ENCODE data around the gene PCMTD2. TPM values are rescaled to one million over a fixed set of nuclear protein-coding genes. Genes with fewer than 3 reads are reported as not detected.
A peak's percentile ranks its signal among the peaks of the same experiment; 100 is the strongest.

The PCMTD2 gene
- total and polyA plus RNA-seq, 5 experiments from 2014 or later = 63.1 to 231 (median 80.2) TPM

GRCh38 chr20:64244870-64245603 lies 10.5 kb upstream of the PCMTD2 start:
- Mint-ChIP-seq H3K4me1 (peaks cover 0 to 15% (median 6%) of the 10 kb centered on the region in 4 donors), H3K27me3 (peaks cover 3 to 23% (median 10%) of the 10 kb centered on the region in 5 donors), H3K36me3 (no peaks in the 10 kb centered on the region), H3K9me3 (no peaks in the 10 kb centered on the region), H3K4me3 (peak overlapping the region in 1 of 10 donors; percentile 54), H3K27ac (peak overlapping the region in 1 of 10 donors; percentile 73)
- POLR2A ChIA-PET = interaction anchor here (1.3 to 2.3 kb wide), 2 partner anchors 9 to 11 kb away, joined by 3 to 10 read pairs; partner anchors contain the start of gene PCMTD2
- DNase-seq (peak in 2 of 10 donors; percentile 22 to 34), ATAC-seq (peak; percentile 41 to 97)

- no peaks in the 10 kb centered on the region for H3K36me3 Mint-ChIP-seq
- POLR2A ChIA-PET = interaction anchor here (1.3 to 2.3 kb wide), 2 partner anchors 8 to 10 kb away, joined by 3 to 10 read pairs; partner anchors contain the start of gene PCMTD2
- H3K27me3 Mint-ChIP-seq = peaks cover 3 to 23% (median 10%) of the 10 kb centered on the region in 5 donors
- peaks cover 0 to 15% (median 6%) of the 10 kb centered on the region in 4 donors for H3K4me1 Mint-ChIP-seq
- ATAC-seq (no peak), DNase-seq (no peak)
- no peak overlapping the region for H3K4me3 Mint-ChIP-seq
- H3K9me3 Mint-ChIP-seq = no peaks in the 10 kb centered on the region
- H3K27ac Mint-ChIP-seq = peak overlapping the region in 1 of 10 donors; percentile 25
These were observed 9.6 kb upstream of the PCMTD2 start for GRCh38 chr20:64245746-64246595.

- Mint-ChIP-seq H3K9me3 (no peaks in the 10 kb centered on the region), H3K4me1 (peaks cover 0 to 15% (median 6%) of the 10 kb centered on the region in 4 donors), H3K4me3 (no peak overlapping the region), H3K36me3 (no peaks in the 10 kb centered on the region), H3K27ac (no peak overlapping the region), H3K27me3 (peaks cover 3 to 23% (median 10%) of the 10 kb centered on the region in 5 donors)
- no peak for DNase-seq
- POLR2A ChIA-PET = interaction anchor here (1.3 to 2.3 kb wide), 2 partner anchors 9 kb away, joined by 3 to 10 read pairs; partner anchors contain the start of gene PCMTD2
- ATAC-seq = no peak
These were observed 8.8 kb upstream of the PCMTD2 start for GRCh38 chr20:64246616-64247306.

GRCh38 chr20:64247307-64247618 lies 8.3 kb upstream of the PCMTD2 start:
- no peak overlapping the region for H3K4me3 Mint-ChIP-seq
- no peaks in the 10 kb centered on the region for H3K9me3 Mint-ChIP-seq
- no peaks in the 10 kb centered on the region for H3K36me3 Mint-ChIP-seq
- H3K27ac Mint-ChIP-seq = no peak overlapping the region
- POLR2A ChIA-PET = interaction anchor here (1.3 kb wide), 1 partner anchor 9 kb away, joined by 3 read pairs; the partner anchor contains the start of gene PCMTD2
- DNase-seq (no peak), ATAC-seq (no peak)
- H3K4me1 Mint-ChIP-seq = peaks cover 0 to 15% (median 6%) of the 10 kb centered on the region in 4 donors
- H3K27me3 Mint-ChIP-seq = peaks cover 4 to 23% (median 11%) of the 10 kb centered on the region in 5 donors

GRCh38 chr20:64247970-64248841 lies 7.3 kb upstream of the PCMTD2 start:
- no peak for DNase-seq
- no peaks in the 10 kb centered on the region for H3K9me3 Mint-ChIP-seq
- peaks cover 0 to 15% (median 8%) of the 10 kb centered on the region in 4 donors for H3K4me1 Mint-ChIP-seq
- H3K36me3 Mint-ChIP-seq = no peaks in the 10 kb centered on the region
- H3K4me3 Mint-ChIP-seq = no peak overlapping the region
- POLR2A ChIA-PET = interaction anchor here (1.3 kb wide), 1 partner anchor 8 kb away, joined by 3 read pairs; the partner anchor contains the start of gene PCMTD2
- peaks cover 3 to 23% (median 13%) of the 10 kb centered on the region in 5 donors for H3K27me3 Mint-ChIP-seq
- H3K27ac Mint-ChIP-seq = no peak overlapping the region
- no peak for ATAC-seq

- no peak for ATAC-seq
- no peaks in the 10 kb centered on the region for H3K36me3 Mint-ChIP-seq
- H3K4me1 Mint-ChIP-seq = peaks cover 8 to 16% (median 12%) of the 10 kb centered on the region in 4 donors
- POLR2A ChIA-PET = no interaction called here
- peak overlapping the region in 1 of 10 donors; percentile 35 for H3K27ac Mint-ChIP-seq
- DNase-seq = no peak
- peaks cover 1 to 23% (median 13%) of the 10 kb centered on the region in 5 donors for H3K27me3 Mint-ChIP-seq
- H3K4me3 Mint-ChIP-seq = no peak overlapping the region
- no peaks in the 10 kb centered on the region for H3K9me3 Mint-ChIP-seq
These were observed 5.5 kb upstream of the PCMTD2 start for GRCh38 chr20:64250027-64250426.

GRCh38 chr20:64253000-64253383 lies 2.6 kb upstream of the PCMTD2 start:
- H3K27ac Mint-ChIP-seq = peak overlapping the region in 3 of 10 donors; percentile 19 to 79 (median 25)
- peaks cover 0 to 12% (median 5%) of the 10 kb centered on the region in 5 donors for H3K27me3 Mint-ChIP-seq
- no peaks in the 10 kb centered on the region for H3K9me3 Mint-ChIP-seq
- peaks cover 19 to 33% (median 31%) of the 10 kb centered on the region in 4 donors for H3K4me1 Mint-ChIP-seq
- ATAC-seq = no peak
- no peak for DNase-seq
- POLR2A ChIA-PET = no interaction called here
- peak overlapping the region in 1 of 10 donors; percentile 37 for H3K4me3 Mint-ChIP-seq
- H3K36me3 Mint-ChIP-seq = no peaks in the 10 kb centered on the region

- ATAC-seq = no peak
- peaks cover 0 to 12% (median 5%) of the 10 kb centered on the region in 5 donors for H3K27me3 Mint-ChIP-seq
- no peaks in the 10 kb centered on the region for H3K36me3 Mint-ChIP-seq
- no peak for DNase-seq
- H3K4me3 Mint-ChIP-seq = peak overlapping the region in 3 of 10 donors; percentile 15 to 95 (median 83)
- peaks cover 20 to 38% (median 35%) of the 10 kb centered on the region in 4 donors for H3K4me1 Mint-ChIP-seq
- no peaks in the 10 kb centered on the region for H3K9me3 Mint-ChIP-seq
- POLR2A ChIA-PET = interaction anchor here (1.2 kb wide), 1 partner anchor 13 kb away, joined by 3 read pairs; no protein-coding TSS in a partner anchor
- H3K27ac Mint-ChIP-seq = peak overlapping the region in 2 of 10 donors; percentile 43 to 86
These were observed 2.1 kb upstream of the PCMTD2 start for GRCh38 chr20:64253443-64253842.

GRCh38 chr20:64254156-64254555 lies 1.4 kb upstream of the PCMTD2 start:
- H3K27me3 Mint-ChIP-seq = peaks cover 0 to 12% (median 5%) of the 10 kb centered on the region in 5 donors
- peak overlapping the region in 7 of 10 donors; percentile 60 to 87 (median 84) for H3K27ac Mint-ChIP-seq
- H3K4me3 Mint-ChIP-seq = peak overlapping the region; percentile 71 to 95 (median 82)
- ATAC-seq (no peak), DNase-seq (no peak)
- peaks cover 0 to 5% (median 0%) of the 10 kb centered on the region in 3 donors for H3K36me3 Mint-ChIP-seq
- peaks cover 26 to 45% (median 42%) of the 10 kb centered on the region in 4 donors for H3K4me1 Mint-ChIP-seq
- POLR2A ChIA-PET = interaction anchor here (0.9 to 1.2 kb wide), 2 partner anchors 9 to 14 kb away, joined by 3 read pairs; no protein-coding TSS in a partner anchor
- H3K9me3 Mint-ChIP-seq = no peaks in the 10 kb centered on the region

GRCh38 chr20:64254571-64255360 lies 782 bp upstream of the PCMTD2 start:
- no peak for DNase-seq
- H3K36me3 Mint-ChIP-seq = peaks cover 0 to 7% (median 0%) of the 10 kb centered on the region in 3 donors
- ATAC-seq = no peak
- POLR2A ChIA-PET = interaction anchor here (0.6 to 1.9 kb wide), 11 partner anchors 9 to 627 kb away, joined by 3 to 10 read pairs (median 4); partner anchors contain the start of genes LKAAEAR1, OPRL1 and RGS19
- peak overlapping the region; percentile 60 to 87 (median 85) for H3K27ac Mint-ChIP-seq
- no peaks in the 10 kb centered on the region for H3K9me3 Mint-ChIP-seq
- H3K4me3 Mint-ChIP-seq = peak overlapping the region; percentile 71 to 95 (median 82)
- H3K27me3 Mint-ChIP-seq = peaks cover 0 to 12% (median 2%) of the 10 kb centered on the region in 5 donors
- H3K4me1 Mint-ChIP-seq = peaks cover 26 to 50% (median 48%) of the 10 kb centered on the region in 4 donors

All from naive thymus-derived CD8-positive, alpha-beta T cell (primary cell).